Measurements from ENCODE around the gene ERN2.

- TF ChIP-seq CTCF (conservative IDR thresholded peaks at IDR 0.05; ENCODE audit: low read depth, low read length) (no peak), SMC3 (IDR thresholded peaks at IDR 0.05; ENCODE audit: low read depth, low read length) (no peak), RAD21 (IDR thresholded peaks at IDR 0.05; ENCODE audit: low read length) (no peak), POLR2A (IDR thresholded peaks at IDR 0.05; ENCODE audit: low read depth, low read length) (no peak), MXI1 (IDR thresholded peaks at IDR 0.05; ENCODE audit: borderline replicate concordance, low read depth, low read length) (no peak)
These were observed 6.6 kb downstream of the ERN2 start for GRCh38 chr16:23706439-23706838.
